CD4-positive, alpha-beta T cell treated with Interleukin-15 for 1 hour (primary cell): ENCODE data around the gene ABHD1.
"Not testable (repeated sequence)": the region's sequence is repeated elsewhere in the genome, so short reads cannot be mapped to it uniquely, and the experiment has no call there.

ENCODE experiments used
- DNase-seq: peaks from one replicate; pipeline ENCODE4 v3.0.0-alpha.2; 2020

ABHD1 gene

DNA sequence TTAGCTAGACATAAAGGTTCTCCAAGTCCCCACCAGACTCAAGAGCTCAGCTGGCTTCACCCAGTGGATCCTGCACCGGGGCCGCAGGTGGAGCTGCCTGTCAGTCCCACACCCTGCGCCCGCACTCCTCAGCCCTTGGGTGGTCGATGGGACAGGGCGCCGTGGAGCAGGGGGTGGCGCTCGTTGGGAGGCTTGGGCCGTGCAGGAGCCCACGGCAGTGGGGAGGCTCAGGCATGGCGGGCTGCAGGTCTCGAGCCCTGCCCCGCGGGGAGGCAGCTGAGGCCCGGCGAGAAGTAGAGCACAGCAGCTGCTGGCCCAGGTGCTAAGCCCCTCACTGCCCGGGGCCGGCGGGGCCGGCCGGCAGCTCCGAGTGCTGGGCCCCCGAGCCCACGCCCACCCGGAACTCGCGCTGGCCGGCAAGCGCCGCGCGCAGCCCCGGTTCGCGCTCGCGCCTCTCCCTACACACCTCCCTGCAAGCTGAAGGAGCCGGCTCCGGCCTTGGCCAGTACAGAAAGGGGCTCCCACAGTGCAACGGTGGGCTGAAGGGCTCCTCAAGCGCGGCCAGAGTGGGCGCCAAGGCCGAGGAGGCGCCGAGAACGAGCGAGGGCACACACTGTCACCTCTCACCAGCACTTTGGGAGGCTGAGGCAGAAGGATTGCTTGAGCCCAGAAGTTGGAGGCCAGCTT lies 12.1 kb upstream of the ABHD1 start:
- not testable (repeated sequence) for DNase-seq

DNA sequence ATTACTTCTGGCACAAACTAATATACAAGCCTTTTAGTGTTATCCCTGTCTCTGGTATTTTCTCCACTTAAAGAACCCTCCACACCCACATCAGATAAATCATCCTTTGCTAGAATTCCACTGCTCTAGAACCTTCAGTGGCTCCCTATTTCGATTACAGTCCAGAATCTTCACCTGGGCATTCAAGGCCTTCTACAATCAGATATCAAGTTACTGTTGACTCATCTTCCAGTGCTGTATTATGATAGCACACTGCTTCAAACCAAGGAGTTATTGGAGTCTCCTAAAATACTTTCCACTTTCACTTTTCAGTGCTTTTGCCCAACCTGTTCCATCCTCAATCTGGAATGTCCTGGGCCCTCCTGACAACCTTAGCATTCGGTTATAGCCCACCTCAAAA lies 8.1 kb upstream of the ABHD1 start:
- no peak for DNase-seq

DNA sequence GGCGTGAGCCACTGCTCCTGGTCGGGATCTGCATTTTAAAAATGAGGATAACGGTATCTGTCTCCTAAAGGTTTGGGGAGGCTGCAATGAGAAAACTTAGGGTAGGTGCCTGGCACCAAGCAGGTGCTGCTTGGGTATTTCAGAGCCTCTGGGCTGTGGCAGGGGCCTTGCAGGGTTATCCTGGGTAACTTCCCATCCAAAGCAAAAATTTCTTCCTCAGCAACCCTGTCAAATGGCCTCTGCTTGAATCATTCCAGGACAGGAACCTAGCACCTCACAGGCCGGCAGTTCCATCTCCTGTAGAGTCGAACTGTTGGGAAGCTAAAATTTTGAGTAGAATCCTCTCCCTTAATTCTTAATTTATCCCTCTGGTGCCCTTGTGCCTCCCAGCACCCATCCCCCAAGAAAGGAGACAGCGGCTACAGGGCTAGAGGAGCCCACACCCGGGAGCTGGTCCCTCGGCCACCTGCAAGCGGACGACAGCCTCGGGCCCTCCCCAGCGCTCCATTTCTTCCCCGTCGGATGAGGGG lies 5.6 kb upstream of the ABHD1 start:
- DNase-seq = no peak

DNA sequence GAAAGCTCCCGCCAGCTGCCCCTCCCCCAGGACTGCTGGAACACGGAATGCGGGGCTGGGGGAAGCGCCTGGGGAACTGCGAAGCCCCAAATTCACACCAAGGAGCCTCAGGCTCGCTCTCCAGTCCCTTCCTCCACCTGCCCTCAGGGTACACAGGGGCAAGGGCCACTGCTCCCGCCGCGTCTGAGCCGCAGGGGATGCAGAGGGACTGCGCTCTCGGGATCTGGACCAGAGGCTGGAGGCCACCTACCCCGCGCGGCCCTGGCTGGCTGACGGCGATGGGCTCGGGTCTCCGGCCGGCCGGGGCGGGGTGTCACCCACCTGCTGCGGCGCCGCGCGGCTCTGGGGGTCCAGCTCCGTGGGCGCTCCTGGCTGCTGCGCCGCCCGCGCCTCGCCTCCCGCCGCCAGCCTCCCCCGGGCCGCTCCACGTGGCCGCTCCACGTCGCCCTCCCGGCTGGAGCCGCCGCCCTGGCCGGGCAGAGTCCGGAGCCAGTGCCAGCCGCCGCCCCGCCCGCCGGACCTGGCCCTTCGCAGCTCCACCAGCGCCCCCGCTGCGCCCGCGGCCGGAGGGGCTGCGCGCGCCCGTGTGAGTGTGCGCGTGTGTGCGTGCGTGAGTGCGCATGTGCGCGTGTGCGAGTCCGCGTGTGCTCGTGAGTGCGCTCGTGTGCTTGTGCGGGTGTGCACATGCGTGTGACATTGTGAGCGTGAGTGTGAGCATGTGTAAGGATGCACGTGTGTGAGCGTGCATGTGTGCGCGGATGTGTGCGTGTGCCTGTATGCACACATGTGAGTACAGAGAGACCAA lies 4.9 kb upstream of the ABHD1 start, which contains the start of gene CGREF1:
TSS of gene CGREF1 (minus strand) at position 604 of the 805 bp plus-strand sequence. CDS start 14,762 bp downstream, outside the sequence.
- DNase-seq = no peak

DNA sequence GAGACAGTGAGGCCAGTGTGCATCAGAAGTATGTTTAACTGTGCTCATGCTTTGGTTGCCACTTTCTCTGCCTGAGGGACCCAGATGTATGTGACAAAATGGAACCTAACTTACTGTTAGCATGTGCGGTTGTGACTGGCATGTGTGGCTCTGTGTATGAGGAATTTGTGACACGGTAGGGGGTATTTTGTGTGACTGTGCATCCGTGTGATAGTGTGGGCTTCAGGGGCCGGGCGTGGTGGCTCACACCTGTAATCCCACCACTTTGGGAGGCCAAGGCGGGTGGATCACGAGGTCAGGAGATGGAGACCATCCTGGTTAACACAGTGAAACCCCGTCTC lies 4.3 kb upstream of the ABHD1 start:
- not testable (repeated sequence) for DNase-seq

DNA sequence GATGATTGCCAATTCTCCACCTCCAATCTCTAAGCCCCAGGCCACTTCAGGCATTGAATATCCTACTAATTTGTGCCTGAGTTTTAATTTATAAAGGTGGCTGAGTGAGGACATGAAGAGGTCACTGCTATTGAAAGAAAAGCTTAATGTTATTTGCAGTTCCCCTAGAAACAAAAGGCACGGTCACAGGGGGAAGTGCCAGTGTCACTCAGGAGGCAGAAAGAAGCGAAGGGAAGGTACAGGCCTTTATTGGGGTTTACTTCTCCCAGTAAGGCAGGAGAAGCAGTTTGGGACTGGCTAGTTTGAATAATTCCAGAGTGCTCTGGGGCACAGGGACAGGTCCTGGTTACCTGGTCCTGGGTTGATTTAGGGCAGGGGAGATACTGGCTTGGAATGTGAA lies 1.7 kb upstream of the ABHD1 start:
- no peak for DNase-seq

DNA sequence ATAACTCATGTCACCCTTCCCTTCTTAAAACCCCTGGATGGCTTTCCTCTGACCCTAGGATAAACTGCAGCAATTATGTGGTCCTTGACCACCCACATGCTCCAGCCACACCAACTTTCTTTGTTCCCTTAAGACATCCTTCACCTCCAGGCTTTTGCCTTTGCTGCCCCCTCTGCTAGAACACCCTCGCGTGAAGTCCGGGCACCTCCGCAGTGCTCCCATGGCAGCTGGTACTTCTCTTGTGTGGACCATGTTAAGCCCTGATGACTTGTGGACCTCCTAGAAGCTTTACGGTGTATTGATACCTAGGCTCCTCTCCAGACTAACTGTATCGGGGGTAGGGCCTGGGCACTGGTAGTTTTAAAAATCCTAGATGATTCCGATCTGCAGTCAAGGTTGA lies 824 bp upstream of the ABHD1 start:
- no peak for DNase-seq

DNA sequence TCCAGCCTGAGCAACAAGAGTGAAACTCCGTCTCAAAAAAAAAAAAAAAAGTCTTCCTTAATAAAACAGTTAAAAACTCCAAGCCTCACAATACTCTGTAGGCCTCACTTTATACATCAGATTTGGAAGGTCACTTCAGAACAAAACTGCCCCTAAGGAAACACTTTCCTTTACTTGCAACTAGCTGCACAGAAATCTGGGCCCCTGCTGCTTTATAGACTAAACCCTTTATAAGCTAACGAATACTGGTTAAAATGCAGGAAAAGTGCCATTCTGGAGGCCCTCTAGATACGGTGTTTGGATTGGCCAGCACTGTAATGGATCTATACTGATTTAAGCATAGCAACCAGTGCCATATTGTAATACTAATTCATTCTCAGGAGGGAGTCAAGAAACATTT lies 1.5 kb downstream of the ABHD1 start:
- DNase-seq = no peak

DNA sequence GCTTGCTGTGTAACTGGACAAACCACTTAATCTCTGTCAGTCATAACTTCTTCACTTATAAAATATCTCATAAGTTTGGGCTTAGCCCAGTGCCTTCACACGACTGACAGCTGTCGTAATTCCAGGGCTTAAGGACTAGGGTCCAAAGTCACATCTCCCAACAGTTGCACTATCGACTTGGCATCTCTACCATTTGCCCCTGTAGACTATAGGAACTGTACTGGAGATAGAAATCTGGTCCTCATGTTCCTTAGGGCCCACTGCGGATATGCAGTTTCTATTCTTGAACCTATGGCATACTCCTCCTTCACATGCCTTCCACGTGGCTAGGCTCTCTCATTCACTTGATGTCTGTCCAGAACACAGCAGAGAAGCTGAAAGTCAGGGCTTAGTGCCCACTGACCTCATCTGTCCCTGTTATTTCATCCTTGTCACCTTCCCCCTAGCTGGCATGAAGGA lies 2.7 kb downstream of the ABHD1 start:
- no peak for DNase-seq

DNA sequence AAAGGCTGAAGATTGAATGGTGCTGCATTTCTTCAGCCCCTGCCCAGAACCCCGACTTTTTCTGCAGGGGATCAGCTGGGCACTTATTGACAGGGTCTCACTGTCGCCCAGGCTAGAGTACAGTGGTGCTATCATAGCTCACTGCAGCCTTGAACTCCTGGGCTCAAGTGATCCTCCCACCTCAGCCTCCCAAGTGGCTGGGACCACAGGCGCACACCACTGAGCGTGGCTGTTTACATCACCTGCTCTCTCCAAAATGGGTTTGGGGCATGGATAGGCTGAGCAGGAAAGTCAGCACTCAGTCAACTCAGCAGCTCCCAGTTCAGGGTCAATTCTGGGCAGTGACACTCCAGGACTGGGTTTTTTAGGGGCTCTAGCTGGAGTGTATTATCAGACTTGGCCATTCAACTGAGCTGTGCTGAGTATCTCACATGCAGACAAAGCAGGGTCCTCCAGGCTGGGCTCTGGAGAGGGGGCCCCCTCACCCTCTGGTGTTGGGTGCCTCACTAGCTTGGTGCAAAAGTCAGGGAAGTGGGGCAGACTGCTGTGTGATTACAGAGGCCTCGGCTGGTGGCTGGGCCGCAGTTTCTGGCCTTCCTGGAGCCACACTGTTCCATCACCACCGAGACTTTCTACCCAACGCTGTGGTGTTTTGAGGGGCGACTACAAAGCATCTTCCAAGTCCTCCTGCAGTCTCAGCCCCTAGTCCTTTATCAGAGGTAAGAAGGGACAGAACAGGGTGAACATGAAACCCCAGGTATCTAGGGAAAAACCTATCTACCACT lies 4.5 kb downstream of the ABHD1 start:
- DNase-seq = no peak

DNA sequence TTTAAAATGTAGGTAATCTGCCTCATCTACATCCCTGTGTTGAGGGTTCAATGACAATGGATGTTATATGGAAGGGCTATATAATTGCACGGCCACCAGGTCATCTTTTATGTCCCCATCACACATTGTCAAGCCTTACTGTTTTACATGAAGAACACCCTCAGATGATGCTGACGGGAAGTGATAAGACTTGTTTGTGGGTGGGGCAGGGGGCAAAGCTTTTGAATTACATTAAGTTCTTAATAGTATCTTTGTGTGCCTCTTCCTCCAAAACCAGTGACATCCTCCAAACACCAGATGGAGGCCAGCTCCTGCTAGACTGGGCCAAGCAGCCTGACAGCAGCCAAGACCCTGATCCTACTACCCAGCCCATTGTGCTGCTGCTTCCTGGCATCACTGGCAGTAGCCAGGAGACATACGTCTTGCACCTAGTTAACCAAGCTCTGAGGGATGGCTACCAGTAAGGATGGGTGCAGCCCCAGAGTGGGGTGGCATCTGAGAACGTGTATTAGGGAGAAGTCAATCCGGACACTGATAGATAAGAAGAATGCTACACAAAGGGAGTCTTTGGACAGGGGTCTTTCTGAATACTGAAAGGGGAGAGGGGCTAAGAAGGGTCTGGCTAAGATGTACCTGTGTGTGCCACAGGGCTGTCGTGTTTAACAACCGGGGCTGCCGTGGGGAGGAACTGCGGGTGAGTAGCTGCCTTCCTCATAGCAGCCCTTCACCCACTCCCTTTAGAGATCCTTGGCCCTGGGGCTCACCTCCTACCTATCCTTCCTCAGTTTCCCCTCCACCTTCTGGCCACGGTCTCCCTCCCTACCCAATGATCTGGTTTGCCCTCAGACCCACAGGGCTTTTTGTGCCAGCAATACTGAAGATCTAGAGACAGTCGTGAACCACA lies 5.3 kb downstream of the ABHD1 start:
- no peak for DNase-seq

DNA sequence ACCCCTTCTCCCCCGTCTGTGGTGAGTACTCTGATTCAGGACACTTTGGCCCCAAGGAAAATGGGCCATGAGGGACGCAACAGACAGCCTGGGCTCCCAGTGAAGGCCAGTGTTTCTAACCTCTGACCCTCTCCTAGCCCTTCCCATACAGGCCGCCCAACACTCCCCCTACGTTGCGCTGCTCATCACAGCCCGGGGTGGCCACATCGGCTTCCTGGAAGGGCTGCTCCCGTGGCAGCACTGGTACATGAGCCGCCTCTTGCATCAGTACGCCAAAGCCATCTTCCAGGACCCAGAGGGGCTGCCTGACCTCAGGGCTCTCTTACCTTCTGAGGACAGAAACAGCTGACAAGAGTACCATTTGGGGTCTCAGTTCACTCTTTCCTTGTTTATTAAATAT lies 6.8 kb downstream of the ABHD1 start:
- DNase-seq = no peak

DNA sequence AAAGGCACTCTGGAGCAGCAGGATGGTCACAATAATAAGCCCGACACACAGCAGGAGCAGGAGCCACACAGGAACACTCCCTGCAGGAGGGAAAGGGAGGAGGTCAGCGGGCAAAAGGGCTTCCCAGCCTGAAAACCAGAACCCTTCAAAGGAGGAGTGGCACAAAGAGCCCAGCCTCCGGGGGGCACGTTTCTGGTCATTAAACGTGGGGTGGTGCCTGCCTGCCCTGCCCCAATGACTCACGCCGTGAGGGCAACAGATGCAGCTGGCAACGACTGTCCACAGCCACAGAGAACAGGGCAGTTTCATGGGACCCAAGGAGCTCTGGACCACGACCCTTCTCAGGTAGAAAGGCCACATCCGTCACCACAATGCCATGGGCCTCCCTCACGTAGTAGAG lies 7.8 kb downstream of the ABHD1 start:
- DNase-seq = no peak

DNA sequence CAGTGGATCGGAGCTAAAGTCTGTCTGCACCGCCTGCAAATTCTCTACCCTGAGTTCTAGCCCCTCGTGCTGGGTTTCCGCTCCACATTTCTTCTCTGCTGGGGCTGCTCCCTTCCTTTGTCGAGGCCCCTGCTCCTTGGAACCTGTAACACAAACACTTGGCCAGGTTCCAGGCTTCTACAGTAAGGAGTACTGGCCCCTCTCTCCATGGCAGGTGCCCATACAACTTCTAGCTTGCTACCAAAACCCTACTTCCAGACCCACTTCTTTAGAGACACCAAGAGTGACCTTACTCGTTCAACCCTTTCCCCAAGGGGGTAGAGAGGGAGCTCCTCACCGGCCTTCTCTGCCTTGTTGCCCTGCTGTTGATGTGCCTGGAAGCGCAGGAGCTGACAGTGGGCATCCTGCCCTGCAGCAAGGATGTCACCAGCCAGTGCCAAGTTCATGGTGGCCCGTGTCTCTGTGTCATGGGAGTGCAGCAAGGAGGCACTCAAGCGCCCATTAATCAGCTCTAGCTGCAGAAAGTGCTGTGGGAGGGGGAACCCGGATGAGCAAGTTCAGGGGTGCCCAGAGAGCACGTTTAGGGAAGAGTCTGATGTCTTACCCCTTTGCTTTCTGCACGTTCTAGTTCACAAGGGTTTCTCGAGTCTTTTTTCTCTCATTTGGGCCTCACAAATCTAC lies 9.7 kb downstream of the ABHD1 start:
- DNase-seq = no peak

DNA sequence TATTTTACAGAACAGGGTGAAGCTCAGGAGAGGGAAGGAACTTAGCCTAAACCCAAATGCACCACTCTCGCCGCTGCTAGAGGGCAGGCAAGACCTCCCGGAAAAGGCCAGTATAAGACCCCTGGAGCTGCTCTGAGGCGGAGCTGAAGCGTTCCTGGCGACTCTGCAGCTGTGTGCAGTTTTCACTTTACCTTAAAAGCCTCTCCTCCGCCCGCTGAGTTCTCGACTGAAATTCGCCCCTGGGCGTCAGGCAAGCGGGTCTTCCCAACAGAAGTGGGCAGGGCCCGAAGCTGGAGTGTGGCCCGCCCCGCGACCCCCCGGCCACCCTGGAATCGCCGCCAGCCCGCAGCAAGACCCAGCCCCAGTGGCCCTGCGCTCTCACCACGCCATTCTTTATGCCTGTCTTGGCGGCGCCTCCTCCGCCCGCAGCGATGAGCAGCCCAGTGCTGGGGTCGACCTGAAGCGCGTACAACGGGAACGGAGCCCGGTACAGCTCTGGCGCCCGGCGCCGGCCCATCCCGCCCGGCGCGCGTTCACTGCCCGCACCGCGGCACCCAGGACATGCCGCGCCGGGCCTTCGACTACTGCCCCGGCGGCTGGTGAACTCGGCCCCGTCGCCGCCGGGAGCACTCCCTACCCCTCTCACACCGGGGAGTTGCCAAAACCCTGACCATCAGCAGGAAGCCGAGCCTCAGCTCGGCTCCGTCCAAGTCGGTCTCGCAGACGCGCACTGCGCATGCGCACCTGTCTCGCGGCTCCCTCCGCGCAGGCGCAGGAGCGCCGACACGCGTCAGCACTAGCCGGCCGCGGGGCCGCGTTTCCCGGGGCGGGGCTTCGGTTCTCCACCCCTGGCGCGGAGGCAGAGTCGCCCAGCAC lies 10.5 kb downstream of the ABHD1 start, which contains the start of gene PREB:
TSS of gene PREB (minus strand) at position 732 of the 876 bp plus-strand sequence. CDS start at position 517, 215 bp downstream.
- DNase-seq = peak; percentile 97

DNA sequence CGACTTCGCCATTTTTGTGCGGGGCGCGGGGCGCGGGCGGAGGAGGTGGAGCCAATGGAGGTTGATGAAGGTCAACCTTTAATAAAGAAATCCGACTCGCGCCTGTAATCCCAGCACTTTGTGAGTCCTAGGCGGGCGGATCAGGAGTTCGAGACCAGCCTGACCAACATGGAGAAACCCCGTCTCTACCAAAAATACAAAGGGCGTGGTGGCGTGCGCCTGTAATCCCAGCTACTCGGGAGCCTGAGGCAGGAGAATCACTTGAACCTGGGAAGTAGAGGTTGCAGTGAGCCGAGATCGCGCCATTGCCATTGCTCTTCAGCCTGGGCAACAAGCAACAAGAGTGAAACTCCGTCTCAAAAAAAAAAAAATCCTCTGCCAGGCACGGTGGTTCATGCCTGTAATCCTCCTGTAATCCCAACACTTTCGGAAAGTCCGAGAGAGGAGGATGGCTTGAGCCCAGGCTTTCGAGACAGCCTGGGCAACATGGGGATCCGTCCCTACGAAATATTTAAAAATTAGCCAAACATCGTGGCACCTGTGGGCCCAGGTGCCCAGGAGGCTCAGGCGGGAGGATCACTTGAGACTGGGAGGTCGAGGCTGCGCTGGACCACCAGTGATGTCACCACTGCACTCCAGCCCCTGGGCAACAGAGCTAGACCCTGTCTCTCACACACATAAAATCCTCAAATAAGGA lies 11.3 kb downstream of the ABHD1 start:
- no peak for DNase-seq

DNA sequence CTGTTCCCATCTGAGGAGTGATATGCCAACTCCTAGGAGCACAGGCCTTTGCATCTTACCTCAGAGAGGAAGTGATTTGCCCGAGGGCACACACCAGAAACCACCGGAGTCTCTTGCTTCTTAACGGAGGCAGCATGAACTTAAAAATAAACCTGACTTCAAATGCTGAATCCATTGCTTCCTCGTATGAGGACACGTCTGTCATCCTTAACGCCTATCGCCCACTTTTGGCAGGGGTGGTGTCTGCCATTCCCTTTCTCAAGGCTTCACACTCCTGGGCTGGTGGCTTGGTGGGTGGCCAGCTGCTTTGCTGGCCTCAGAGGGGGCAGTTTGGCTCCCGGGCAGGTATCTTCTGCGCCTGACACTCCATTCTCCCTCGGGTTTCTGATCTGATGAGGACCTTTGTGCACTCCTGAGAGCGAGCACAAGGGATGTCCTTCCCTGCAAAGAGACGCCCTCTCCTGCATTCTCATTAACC lies 11.9 kb downstream of the ABHD1 start:
- DNase-seq = no peak

DNA sequence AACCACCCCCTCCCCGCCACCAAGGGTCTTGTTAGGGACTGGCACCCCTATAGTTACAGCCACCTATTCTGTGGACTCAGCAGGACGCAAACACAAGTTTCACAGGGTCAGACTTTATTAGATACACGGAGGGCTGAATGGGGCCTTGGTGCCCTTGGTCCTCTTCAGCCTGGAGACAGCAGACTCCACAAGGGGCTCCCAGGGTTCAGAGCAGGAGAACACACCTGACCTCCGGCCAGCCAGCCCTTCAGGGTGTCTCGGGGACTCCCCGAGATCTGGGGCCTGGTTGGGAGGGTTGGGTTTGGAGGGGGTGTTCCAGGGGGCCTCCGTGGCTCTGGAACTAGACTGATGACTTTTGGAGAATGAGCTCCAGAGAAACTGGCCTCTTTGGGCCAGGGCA lies 13.1 kb downstream of the ABHD1 start:
- DNase-seq = no peak

DNA sequence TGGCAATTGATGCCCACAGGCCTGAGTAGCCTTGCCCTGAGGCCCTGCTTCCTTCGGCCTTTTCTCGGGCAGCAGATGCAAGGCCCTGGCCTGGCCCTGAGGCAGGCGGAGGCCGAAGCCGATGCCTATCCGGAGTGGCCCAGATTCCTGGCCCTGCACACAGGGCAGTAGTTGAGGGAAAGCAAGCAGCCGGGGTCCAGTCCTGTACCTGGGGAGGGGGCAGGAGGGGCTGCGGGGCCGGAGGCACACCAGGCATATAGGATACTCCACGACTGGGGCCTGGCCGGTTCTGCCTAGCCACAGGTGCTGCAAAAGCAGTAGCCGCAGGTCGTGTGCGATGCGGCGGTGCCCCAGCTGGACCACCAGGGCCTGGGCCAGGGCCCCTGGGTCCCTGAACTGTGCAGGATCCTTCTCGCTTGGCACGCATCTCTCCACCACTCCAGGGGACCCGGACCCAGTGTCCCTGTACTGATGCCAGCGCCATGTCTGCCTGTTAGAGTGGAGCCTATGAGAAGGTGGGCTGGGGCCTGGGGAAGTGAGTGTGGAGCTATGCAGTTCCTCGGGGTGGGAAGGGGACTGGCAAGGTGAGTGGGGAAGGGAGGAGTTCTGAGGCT lies 13.8 kb downstream of the ABHD1 start:
- no peak for DNase-seq
